ENCODE data around the gene HERC6. TPM values are rescaled to one million over a fixed set of nuclear protein-coding genes. Genes with fewer than 3 reads are reported as not detected.

Gene HERC6
- total and polyA plus RNA-seq, 2 donors (not counting 1 experiment from before 2014, with no cell fraction given) = 5.1 to 10.9 TPM

DNA sequence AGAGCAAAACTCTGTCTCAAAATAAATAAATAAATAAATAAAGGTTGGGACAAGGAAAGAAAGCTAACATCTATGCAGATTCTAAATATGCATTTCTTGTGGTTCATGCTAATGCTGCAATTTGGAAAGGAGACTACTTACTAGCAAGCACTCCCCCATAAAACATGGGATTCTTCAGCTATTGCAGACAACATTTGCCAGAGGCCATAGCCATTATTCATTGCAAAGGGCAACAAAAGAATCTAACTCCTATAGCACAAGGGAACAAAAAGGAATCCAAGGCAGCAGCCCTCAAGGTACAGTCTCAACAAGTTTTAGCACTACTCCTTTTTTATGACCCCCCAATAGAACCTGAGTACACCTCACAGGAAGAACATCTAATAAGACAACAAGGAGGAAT, 70.2 kb downstream of the HERC6 start:
- no peaks in the 10 kb centered on the region for H3K27me3 Mint-ChIP-seq
- H3K4me3 Mint-ChIP-seq = no peak overlapping the region
- H3K4me3 ChIP-seq (ENCODE audit: control extremely low read depth in 1 of 5, extremely low read depth in 1 of 5, insufficient read depth in 1 of 5, low read depth in 2 of 5, low read length in 4 of 5) = no peak overlapping the region
- ChIA-PET POLR2A (no interaction called here), CTCF (interaction anchor here (1.0 kb wide), 1 partner anchor 66 kb away, joined by 3 read pairs; no protein-coding TSS in a partner anchor)
- intact Hi-C loops (cut with micrococcal nuclease) = no loop called here
- no peaks in the 10 kb centered on the region for H3K27me3 ChIP-seq (replicated peaks in 1 of 4; ENCODE audit: control extremely low read depth in 1 of 4, control insufficient read depth in 3 of 4, insufficient read depth in 4 of 4, low read length in 3 of 4)
- no peak overlapping the region for H3K4me2 ChIP-seq (replicated peaks; ENCODE audit: low read depth, low read length, poor library complexity, severe bottlenecking)
- H3K36me3 ChIP-seq (replicated peaks in 1 of 2; ENCODE audit: control extremely low read depth in 1 of 2, control insufficient read depth in 1 of 2, extremely low read depth in 1 of 2, insufficient read depth in 2 of 2, low read length in 1 of 2) = no peaks in the 10 kb centered on the region
- TF ChIP-seq EZH2 (IDR thresholded peaks at IDR 0.05; ENCODE audit: borderline replicate concordance, insufficient read depth, low read depth, low read length, poor library complexity, severe bottlenecking) (no peak), CTCF (IDR thresholded peaks at IDR 0.05) (no peak)
- no peaks in the 10 kb centered on the region for H3K79me2 ChIP-seq (ENCODE audit: control insufficient read depth, insufficient read depth, low read length)
- H2AFZ ChIP-seq (ENCODE audit: insufficient read depth, low read depth, low read length, poor library complexity, severe bottlenecking) = no peak overlapping the region
- H4K20me1 ChIP-seq (ENCODE audit: control insufficient read depth, insufficient read depth, low read length, poor library complexity, severe bottlenecking) = no peaks in the 10 kb centered on the region
- H3K27ac ChIP-seq (ENCODE audit: low read length in 2 of 2) = no peak overlapping the region
- DNase-seq (no peak), ATAC-seq (ENCODE audit: low read depth) (no peak)
- peaks cover 2% of the 10 kb centered on the region for H3K9me3 Mint-ChIP-seq (ENCODE audit: insufficient read depth)
- no peaks in the 10 kb centered on the region for H3K4me1 Mint-ChIP-seq
- H3K9ac ChIP-seq (ENCODE audit: low read length) = no peak overlapping the region
- H3K27ac Mint-ChIP-seq = no peak overlapping the region
- no peaks in the 10 kb centered on the region for H3K4me1 ChIP-seq (ENCODE audit: control insufficient read depth in 2 of 2, insufficient read depth in 2 of 2, low read length in 2 of 2)
- H3K9me3 ChIP-seq (ENCODE audit: control extremely low read depth in 1 of 3, control insufficient read depth in 2 of 3, insufficient read depth in 1 of 3, low read length in 2 of 3) = peaks cover 0 to 7% (median 1%) of the 10 kb centered on the region in 3 donors

DNA sequence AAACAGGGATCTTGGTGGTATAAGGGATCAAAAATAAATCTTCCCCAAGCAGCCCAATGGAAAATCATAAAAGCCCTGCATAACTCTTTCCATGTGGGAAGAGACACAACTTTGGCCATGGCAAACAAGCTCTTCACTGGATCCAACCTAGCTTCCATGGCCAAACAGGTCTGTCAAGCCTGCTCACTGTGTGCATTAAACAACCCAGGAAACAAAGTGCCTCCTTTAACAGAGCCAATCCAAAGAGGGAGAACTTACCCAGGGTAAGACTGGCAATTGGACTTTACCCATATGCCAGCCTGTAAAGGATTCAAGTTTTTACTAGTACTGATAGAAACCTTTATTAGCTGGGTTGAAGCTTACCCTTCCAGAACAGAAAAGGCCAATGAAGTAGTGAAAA, 70.6 kb downstream of the HERC6 start:
- no peak for TF ChIP-seq CTCF (IDR thresholded peaks at IDR 0.05)
- TF ChIP-seq EZH2 (IDR thresholded peaks at IDR 0.05; ENCODE audit: borderline replicate concordance, insufficient read depth, low read depth, low read length, poor library complexity, severe bottlenecking) = no peak
- peaks cover 0 to 7% (median 1%) of the 10 kb centered on the region in 3 donors for H3K9me3 ChIP-seq (ENCODE audit: control extremely low read depth in 1 of 3, control insufficient read depth in 2 of 3, insufficient read depth in 1 of 3, low read length in 2 of 3)
- H3K36me3 ChIP-seq (replicated peaks in 1 of 2; ENCODE audit: control extremely low read depth in 1 of 2, control insufficient read depth in 1 of 2, extremely low read depth in 1 of 2, insufficient read depth in 2 of 2, low read length in 1 of 2) = no peaks in the 10 kb centered on the region
- H3K27me3 Mint-ChIP-seq = no peaks in the 10 kb centered on the region
- H3K4me3 ChIP-seq (ENCODE audit: control extremely low read depth in 1 of 5, extremely low read depth in 1 of 5, insufficient read depth in 1 of 5, low read depth in 2 of 5, low read length in 4 of 5) = no peak overlapping the region
- no peak overlapping the region for H3K9ac ChIP-seq (ENCODE audit: low read length)
- H3K9me3 Mint-ChIP-seq (ENCODE audit: insufficient read depth) = peaks cover 2% of the 10 kb centered on the region
- no peak overlapping the region for H3K4me2 ChIP-seq (replicated peaks; ENCODE audit: low read depth, low read length, poor library complexity, severe bottlenecking)
- no peaks in the 10 kb centered on the region for H3K79me2 ChIP-seq (ENCODE audit: control insufficient read depth, insufficient read depth, low read length)
- H3K27ac Mint-ChIP-seq = no peak overlapping the region
- ATAC-seq (ENCODE audit: low read depth) = no peak
- no peak overlapping the region for H3K4me3 Mint-ChIP-seq
- no peaks in the 10 kb centered on the region for H3K4me1 Mint-ChIP-seq
- POLR2A ChIA-PET = no interaction called here
- intact Hi-C loops (cut with micrococcal nuclease) = no loop called here
- H2AFZ ChIP-seq (ENCODE audit: insufficient read depth, low read depth, low read length, poor library complexity, severe bottlenecking) = no peak overlapping the region
- CTCF ChIA-PET = interaction anchor here (0.6 to 1.0 kb wide), 2 partner anchors 66 to 620 kb away, joined by 3 to 5 read pairs; no protein-coding TSS in a partner anchor
- H3K27me3 ChIP-seq (replicated peaks in 1 of 4; ENCODE audit: control extremely low read depth in 1 of 4, control insufficient read depth in 3 of 4, insufficient read depth in 4 of 4, low read length in 3 of 4) = no peaks in the 10 kb centered on the region
- H4K20me1 ChIP-seq (ENCODE audit: control insufficient read depth, insufficient read depth, low read length, poor library complexity, severe bottlenecking) = no peaks in the 10 kb centered on the region
- H3K4me1 ChIP-seq (ENCODE audit: control insufficient read depth in 2 of 2, insufficient read depth in 2 of 2, low read length in 2 of 2) = no peaks in the 10 kb centered on the region
- no peak for DNase-seq
- H3K27ac ChIP-seq (ENCODE audit: low read length in 2 of 2) = no peak overlapping the region
